Measurements from ENCODE around the gene RPL27. TPM values are rescaled to one million over a fixed set of nuclear protein-coding genes. Genes with fewer than 3 reads are reported as not detected.

Gene RPL27
- total and polyA plus RNA-seq, 2 of the 13 experiments (the other 11 are each of a cell fraction or from before 2014, with no cell fraction given), result 1,585 to 5,840 TPM

DNA sequence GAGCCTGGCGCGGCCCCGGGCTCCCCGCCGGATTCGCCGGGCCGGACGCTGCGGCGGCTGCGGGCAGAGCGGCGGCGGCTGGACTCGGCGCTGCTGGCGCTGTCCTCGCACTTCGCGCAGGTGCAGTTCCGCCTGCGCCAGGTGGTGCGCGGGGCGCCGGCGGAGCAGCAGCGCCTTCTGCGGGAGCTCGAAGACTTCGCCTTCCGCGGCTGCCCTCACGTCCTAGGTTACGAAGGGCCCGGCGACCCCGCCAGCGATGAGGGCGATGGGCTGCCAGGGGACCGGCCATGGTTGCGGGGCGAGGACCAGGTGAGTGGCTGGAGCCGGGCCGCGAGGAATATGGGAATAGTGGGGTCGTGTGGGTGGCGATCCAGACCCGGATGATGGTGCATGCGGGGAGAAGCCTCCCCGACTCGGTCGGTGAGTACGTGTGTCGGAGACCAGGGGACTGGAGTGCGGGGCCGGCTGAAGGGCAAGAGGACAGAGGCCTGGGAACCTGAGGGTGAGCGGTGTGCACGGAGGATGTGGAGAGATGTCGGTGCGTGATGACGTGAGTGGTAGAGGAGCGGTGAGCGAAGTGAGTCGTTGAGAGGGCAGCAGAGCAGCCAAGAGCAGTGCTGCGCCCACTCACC lies 17.3 kb upstream of the RPL27 start (continued):
- TF ChIP-seq, protein P1, sequence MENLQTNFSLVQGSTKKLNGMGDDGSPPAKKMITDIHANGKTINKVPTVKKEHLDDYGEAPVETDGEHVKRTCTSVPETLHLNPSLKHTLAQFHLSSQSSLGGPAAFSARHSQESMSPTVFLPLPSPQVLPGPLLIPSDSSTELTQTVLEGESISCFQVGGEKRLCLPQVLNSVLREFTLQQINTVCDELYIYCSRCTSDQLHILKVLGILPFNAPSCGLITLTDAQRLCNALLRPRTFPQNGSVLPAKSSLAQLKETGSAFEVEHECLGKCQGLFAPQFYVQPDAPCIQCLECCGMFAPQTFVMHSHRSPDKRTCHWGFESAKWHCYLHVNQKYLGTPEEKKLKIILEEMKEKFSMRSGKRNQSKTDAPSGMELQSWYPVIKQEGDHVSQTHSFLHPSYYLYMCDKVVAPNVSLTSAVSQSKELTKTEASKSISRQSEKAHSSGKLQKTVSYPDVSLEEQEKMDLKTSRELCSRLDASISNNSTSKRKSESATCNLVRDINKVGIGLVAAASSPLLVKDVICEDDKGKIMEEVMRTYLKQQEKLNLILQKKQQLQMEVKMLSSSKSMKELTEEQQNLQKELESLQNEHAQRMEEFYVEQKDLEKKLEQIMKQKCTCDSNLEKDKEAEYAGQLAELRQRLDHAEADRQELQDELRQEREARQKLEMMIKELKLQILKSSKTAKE (CRISPR knock-in tag; IDR thresholded peaks at IDR 0.05; ENCODE audit: borderline replicate concordance), result 0 out of 2 replicates have a peak, but pooled peaks have one; percentile 55
- TF ChIP-seq TP53 (CRISPR knock-in tag; conservative IDR thresholded peaks at IDR 0.05) (0 out of 2 replicates have a peak, but pooled peaks have one; percentile 46), RXRA (CRISPR knock-in tag; IDR thresholded peaks at IDR 0.05) (0 out of 2 replicates have a peak, but pooled peaks have one; percentile 28), NAIF1 (CRISPR knock-in tag; IDR thresholded peaks at IDR 0.05; ENCODE audit: borderline replicate concordance) (peak; percentile 92), NR2C2 (CRISPR knock-in tag; IDR thresholded peaks at IDR 0.05; ENCODE audit: borderline replicate concordance) (peak; percentile 52; the same call in 1 of the 2 replicates), PAWR (CRISPR knock-in tag; IDR thresholded peaks at IDR 0.05; ENCODE audit: borderline replicate concordance) (no peak), ARNT2 (CRISPR knock-in tag; IDR thresholded peaks at IDR 0.05; ENCODE audit: low read depth) (peak; percentile 94), ZNF619 (CRISPR knock-in tag; IDR thresholded peaks at IDR 0.05) (no peak), MEIS1 (CRISPR knock-in tag; IDR thresholded peaks at IDR 0.05; ENCODE audit: borderline replicate concordance) (no peak; the same call in 1 of the 2 replicates), FLYWCH1 (CRISPR knock-in tag; IDR thresholded peaks at IDR 0.05) (0 out of 2 replicates have a peak, but pooled peaks have one; percentile 20)
- TF ChIP-seq, protein P2, sequence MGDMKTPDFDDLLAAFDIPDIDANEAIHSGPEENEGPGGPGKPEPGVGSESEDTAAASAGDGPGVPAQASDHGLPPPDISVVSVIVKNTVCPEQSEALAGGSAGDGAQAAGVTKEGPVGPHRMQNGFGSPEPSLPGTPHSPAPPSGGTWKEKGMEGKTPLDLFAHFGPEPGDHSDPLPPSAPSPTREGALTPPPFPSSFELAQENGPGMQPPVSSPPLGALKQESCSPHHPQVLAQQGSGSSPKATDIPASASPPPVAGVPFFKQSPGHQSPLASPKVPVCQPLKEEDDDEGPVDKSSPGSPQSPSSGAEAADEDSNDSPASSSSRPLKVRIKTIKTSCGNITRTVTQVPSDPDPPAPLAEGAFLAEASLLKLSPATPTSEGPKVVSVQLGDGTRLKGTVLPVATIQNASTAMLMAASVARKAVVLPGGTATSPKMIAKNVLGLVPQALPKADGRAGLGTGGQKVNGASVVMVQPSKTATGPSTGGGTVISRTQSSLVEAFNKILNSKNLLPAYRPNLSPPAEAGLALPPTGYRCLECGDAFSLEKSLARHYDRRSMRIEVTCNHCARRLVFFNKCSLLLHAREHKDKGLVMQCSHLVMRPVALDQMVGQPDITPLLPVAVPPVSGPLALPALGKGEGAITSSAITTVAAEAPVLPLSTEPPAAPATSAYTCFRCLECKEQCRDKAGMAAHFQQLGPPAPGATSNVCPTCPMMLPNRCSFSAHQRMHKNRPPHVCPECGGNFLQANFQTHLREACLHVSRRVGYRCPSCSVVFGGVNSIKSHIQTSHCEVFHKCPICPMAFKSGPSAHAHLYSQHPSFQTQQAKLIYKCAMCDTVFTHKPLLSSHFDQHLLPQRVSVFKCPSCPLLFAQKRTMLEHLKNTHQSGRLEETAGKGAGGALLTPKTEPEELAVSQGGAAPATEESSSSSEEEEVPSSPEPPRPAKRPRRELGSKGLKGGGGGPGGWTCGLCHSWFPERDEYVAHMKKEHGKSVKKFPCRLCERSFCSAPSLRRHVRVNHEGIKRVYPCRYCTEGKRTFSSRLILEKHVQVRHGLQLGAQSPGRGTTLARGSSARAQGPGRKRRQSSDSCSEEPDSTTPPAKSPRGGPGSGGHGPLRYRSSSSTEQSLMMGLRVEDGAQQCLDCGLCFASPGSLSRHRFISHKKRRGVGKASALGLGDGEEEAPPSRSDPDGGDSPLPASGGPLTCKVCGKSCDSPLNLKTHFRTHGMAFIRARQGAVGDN (CRISPR knock-in tag; IDR thresholded peaks at IDR 0.05), result peak; percentile 95
- TF ChIP-seq, protein P3, sequence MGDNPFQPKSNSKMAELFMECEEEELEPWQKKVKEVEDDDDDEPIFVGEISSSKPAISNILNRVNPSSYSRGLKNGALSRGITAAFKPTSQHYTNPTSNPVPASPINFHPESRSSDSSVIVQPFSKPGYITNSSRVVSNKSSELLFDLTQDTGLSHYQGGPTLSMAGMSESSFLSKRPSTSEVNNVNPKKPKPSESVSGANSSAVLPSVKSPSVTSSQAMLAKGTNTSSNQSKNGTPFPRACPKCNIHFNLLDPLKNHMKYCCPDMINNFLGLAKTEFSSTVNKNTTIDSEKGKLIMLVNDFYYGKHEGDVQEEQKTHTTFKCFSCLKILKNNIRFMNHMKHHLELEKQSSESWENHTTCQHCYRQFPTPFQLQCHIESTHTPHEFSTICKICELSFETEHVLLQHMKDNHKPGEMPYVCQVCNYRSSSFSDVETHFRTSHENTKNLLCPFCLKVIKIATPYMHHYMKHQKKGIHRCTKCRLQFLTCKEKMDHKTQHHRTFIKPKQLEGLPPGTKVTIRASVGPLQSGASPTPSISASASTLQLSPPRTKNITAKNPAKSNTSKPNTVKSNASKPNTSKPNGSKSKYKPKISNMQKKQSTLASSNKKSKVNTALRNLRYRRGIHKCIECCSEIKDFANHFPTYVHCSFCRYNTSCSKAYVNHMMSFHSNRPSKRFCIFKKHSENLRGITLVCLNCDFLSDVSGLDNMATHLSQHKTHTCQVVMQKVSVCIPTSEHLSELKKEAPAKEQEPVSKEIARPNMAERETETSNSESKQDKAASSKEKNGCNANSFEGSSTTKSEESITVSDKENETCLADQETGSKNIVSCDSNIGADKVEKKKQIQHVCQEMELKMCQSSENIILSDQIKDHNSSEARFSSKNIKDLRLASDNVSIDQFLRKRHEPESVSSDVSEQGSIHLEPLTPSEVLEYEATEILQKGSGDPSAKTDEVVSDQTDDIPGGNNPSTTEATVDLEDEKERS (CRISPR knock-in tag; IDR thresholded peaks at IDR 0.05), result peak; percentile 68; the same call in 1 of the 2 replicates
- TF ChIP-seq, protein P4, sequence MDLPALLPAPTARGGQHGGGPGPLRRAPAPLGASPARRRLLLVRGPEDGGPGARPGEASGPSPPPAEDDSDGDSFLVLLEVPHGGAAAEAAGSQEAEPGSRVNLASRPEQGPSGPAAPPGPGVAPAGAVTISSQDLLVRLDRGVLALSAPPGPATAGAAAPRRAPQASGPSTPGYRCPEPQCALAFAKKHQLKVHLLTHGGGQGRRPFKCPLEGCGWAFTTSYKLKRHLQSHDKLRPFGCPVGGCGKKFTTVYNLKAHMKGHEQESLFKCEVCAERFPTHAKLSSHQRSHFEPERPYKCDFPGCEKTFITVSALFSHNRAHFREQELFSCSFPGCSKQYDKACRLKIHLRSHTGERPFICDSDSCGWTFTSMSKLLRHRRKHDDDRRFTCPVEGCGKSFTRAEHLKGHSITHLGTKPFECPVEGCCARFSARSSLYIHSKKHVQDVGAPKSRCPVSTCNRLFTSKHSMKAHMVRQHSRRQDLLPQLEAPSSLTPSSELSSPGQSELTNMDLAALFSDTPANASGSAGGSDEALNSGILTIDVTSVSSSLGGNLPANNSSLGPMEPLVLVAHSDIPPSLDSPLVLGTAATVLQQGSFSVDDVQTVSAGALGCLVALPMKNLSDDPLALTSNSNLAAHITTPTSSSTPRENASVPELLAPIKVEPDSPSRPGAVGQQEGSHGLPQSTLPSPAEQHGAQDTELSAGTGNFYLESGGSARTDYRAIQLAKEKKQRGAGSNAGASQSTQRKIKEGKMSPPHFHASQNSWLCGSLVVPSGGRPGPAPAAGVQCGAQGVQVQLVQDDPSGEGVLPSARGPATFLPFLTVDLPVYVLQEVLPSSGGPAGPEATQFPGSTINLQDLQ (CRISPR knock-in tag; IDR thresholded peaks at IDR 0.05), result no peak
- TF ChIP-seq, protein P5, sequence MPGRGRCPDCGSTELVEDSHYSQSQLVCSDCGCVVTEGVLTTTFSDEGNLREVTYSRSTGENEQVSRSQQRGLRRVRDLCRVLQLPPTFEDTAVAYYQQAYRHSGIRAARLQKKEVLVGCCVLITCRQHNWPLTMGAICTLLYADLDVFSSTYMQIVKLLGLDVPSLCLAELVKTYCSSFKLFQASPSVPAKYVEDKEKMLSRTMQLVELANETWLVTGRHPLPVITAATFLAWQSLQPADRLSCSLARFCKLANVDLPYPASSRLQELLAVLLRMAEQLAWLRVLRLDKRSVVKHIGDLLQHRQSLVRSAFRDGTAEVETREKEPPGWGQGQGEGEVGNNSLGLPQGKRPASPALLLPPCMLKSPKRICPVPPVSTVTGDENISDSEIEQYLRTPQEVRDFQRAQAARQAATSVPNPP (CRISPR knock-in tag; IDR thresholded peaks at IDR 0.05), result no peak

Measured in HepG2 (cell line).